Naive thymus-derived CD4-positive, alpha-beta T cell (primary cell): ENCODE data around the gene VAV2. TPM values are rescaled to one million over a fixed set of nuclear protein-coding genes. Genes with fewer than 3 reads are reported as not detected.

ENCODE experiments used
- ATAC-seq: fragments of 150-1000 bp; cut with Tn5 transposase; 2 replicates; pipeline ENCODE4 v1.10.0; 2021; ENCODE audit warnings: mild to moderate bottlenecking, moderate library complexity
- CTCF ChIA-PET: fragments of 350-600 bp; sonication (Branson Sonifier 250); formaldehyde crosslinking; loops from one replicate; lab custom pipeline; 2021; ENCODE audit warnings: antibody characterized with exemption; lab: Charles Lee
- POLR2A ChIA-PET: fragments of 350-600 bp; sonication (Branson Sonifier 250); formaldehyde crosslinking; loops from one replicate; lab custom pipeline; 2021; ENCODE audit warnings: antibody characterized with exemption, inconsistent platforms; lab: Charles Lee
- DNase-seq, 9 donors: peaks; one replicate each; pipeline versions ENCODE4 v3.0.0 to v3.0.0-alpha.2; 2020 to 2022; ENCODE audit warnings: mixed read lengths in 1 of 9
- H3K27ac ChIP-seq: one replicate; pipeline ENCODE4 v1.7.0; 2013; ENCODE audit warnings: mild to moderate bottlenecking, low read depth, low read length, moderate library complexity
- H3K27me3 ChIP-seq, 2 donors: one replicate each; pipeline ENCODE4 v1.7.0; 2013; ENCODE audit warnings: low read length in 2 of 2, mild to moderate bottlenecking in 2 of 2, moderate library complexity in 2 of 2; ENCODE audit not compliant: control insufficient read depth in 2 of 2, insufficient read depth in 2 of 2
- H3K36me3 ChIP-seq, 3 experiments: 1 replicate in 2 of 3; 2 replicates in 1 of 3; pipeline ENCODE4 v1.7.0; 2013; ENCODE audit warnings: low read length in 3 of 3, mild to moderate bottlenecking in 3 of 3, moderate library complexity in 1 of 3; ENCODE audit not compliant: insufficient read depth in 3 of 3, control insufficient read depth in 2 of 3
- H3K4me1 ChIP-seq, 2 donors: one replicate each; pipeline ENCODE4 v1.7.0; 2013; ENCODE audit warnings: low read length in 2 of 2, mild to moderate bottlenecking in 2 of 2, moderate library complexity in 1 of 2; ENCODE audit not compliant: control insufficient read depth in 2 of 2, insufficient read depth in 2 of 2
- H3K4me3 ChIP-seq: 2 replicates; pipeline ENCODE4 v1.7.0; 2013; ENCODE audit warnings: mild to moderate bottlenecking, low read length
- H3K9me3 ChIP-seq, 3 experiments: 1 replicate in 2 of 3; 2 replicates in 1 of 3; pipeline ENCODE4 v1.7.0; 2013; ENCODE audit warnings: low read length in 3 of 3; ENCODE audit not compliant: control insufficient read depth in 2 of 3
- H3K27ac Mint-ChIP-seq, 9 donors: one replicate each; pipeline ENCODE4 v1.8.0; 2020 to 2022; ENCODE audit warnings: mixed read lengths in 9 of 9, mild to moderate bottlenecking in 8 of 9, moderate library complexity in 5 of 9, inconsistent platforms in 2 of 9
- H3K27me3 Mint-ChIP-seq, 5 donors: one replicate each; pipeline ENCODE4 v1.8.0; 2021 to 2022; ENCODE audit warnings: mixed read lengths in 5 of 5, mild to moderate bottlenecking in 1 of 5
- H3K36me3 Mint-ChIP-seq, 5 donors: one replicate each; pipeline ENCODE4 v1.8.0; 2020 to 2022; ENCODE audit warnings: mixed read lengths in 5 of 5, mild to moderate bottlenecking in 3 of 5, inconsistent platforms in 1 of 5
- H3K4me1 Mint-ChIP-seq, 7 donors: one replicate each; pipeline ENCODE4 v1.8.0; 2020 to 2022; ENCODE audit warnings: mixed read lengths in 7 of 7, mild to moderate bottlenecking in 3 of 7, inconsistent platforms in 1 of 7
- H3K4me3 Mint-ChIP-seq, 10 donors: one replicate each; pipeline ENCODE4 v1.8.0; 2020 to 2022; ENCODE audit warnings: mild to moderate bottlenecking in 10 of 10, mixed read lengths in 10 of 10, moderate library complexity in 6 of 10, inconsistent platforms in 2 of 10
- H3K9me3 Mint-ChIP-seq, 11 donors: one replicate each; pipeline ENCODE4 v1.8.0; 2020 to 2022; ENCODE audit warnings: mixed read lengths in 11 of 11, mild to moderate bottlenecking in 4 of 11, inconsistent platforms in 1 of 11, moderate library complexity in 1 of 11
- intact Hi-C, 2 donors: fragments of 100-400 bp; cut with micrococcal nuclease; formaldehyde crosslinking; loops; one replicate each; pipeline ENCODE4 v1.15.1; 2023
- polyA plus RNA-seq, 2 donors: library from polyadenylated mRNA; unstranded; fragments of 300-500 nt; fragmentation: Illumina TruSeq; gene quantifications; one replicate each; pipeline ENCODE4 v1.2.3, GENCODE V29; 2021
- total RNA-seq, 6 experiments: library from RNA in 5 of 6; stranded (reverse) in 5 of 6; gene quantifications; 1 replicate in 5 of 6; 2 replicates in 1 of 6; pipeline ENCODE4 v1.2.3 and lab custom pipeline; 2021 to 2026

VAV2 gene
- total and polyA plus RNA-seq, 7 experiments from 2014 or later = 0.18 to 14.4 (median 1.9) TPM

GRCh38 chr9:133995012-133995896 lies 3.1 kb upstream of the VAV2 start:
- Histone ChIP-seq H3K36me3 (no peaks in the 10 kb centered on the region), H3K4me3 (no peak overlapping the region), H3K27ac (no peak overlapping the region), H3K9me3 (no peaks in the 10 kb centered on the region), H3K4me1 (peaks cover 9 to 12% of the 10 kb centered on the region in 2 donors), H3K27me3 (no peaks in the 10 kb centered on the region)
- no peak overlapping the region for H3K27ac Mint-ChIP-seq
- ChIA-PET POLR2A (no interaction called here), CTCF (interaction anchor here (0.6 to 3.4 kb wide), 6 partner anchors 10 to 256 kb away, joined by 3 to 70 read pairs (median 8); partner anchors contain the start of gene BRD3OS)
- DNase-seq (no peak), ATAC-seq (no peak)
- H3K9me3 Mint-ChIP-seq = no peaks in the 10 kb centered on the region
- intact Hi-C loops = loop anchor here (10.0 kb wide), 2 partner anchors 120 to 540 kb away; partner anchors contain the start of gene CACFD1 (in 1 of the 2)
- no peaks in the 10 kb centered on the region for H3K36me3 Mint-ChIP-seq
- peaks cover 0 to 8% (median 0%) of the 10 kb centered on the region in 7 donors for H3K4me1 Mint-ChIP-seq
- H3K4me3 Mint-ChIP-seq = no peak overlapping the region
- peaks cover 0 to 14% (median 4%) of the 10 kb centered on the region in 5 donors for H3K27me3 Mint-ChIP-seq

DNA sequence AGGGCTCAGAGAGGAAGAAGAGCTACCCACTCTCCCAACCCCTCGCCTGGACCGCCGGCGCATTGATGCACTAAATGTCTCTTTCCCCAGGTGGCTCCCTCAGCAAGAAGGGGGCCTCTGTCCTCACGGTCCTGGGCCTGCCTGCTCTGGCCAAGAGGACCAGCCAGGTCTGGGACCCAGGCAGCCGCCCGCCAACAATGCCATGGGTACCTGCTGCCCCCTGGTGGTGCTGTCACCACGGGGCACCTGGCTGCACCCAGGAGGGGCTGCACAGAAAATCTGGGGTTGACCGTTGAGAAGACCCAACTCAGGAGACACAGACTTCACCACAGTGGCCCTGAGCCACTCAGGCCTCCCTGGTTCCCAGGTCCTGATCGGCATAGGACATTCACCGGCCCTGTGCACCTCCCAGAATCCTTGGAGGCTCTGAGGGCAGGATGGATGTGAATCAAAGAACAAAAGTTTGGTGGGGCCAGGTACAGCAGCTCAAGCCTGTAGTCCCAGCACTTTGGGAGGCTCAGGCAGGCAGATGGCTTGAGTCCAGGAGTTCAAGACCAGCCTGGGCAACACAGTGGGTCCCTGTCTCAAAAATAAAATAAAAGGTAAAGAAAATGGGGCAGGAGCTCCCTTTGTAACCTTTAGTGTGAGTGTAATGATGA lies 2.4 kb upstream of the VAV2 start:
- H3K36me3 ChIP-seq = no peaks in the 10 kb centered on the region
- no peak overlapping the region for H3K4me3 ChIP-seq
- CTCF ChIA-PET = interaction anchor here (1.0 to 3.4 kb wide), 9 partner anchors 8 to 252 kb away, joined by 3 to 70 read pairs (median 6); partner anchors contain the start of gene BRD3OS
- H3K27ac Mint-ChIP-seq = no peak overlapping the region
- intact Hi-C loops = loop anchor here (1.0 to 10.0 kb wide), 6 partner anchors 105 to 540 kb away; partner anchors contain the start of genes CACFD1 (in 1 of the 2) and RNU6ATAC (in 1 of the 2)
- POLR2A ChIA-PET = interaction anchor here (0.9 to 1.2 kb wide), 2 partner anchors 31 to 212 kb away, joined by 3 to 4 read pairs; partner anchors contain the start of gene BRD3OS
- H3K9me3 Mint-ChIP-seq = no peaks in the 10 kb centered on the region
- H3K9me3 ChIP-seq = no peaks in the 10 kb centered on the region
- no peaks in the 10 kb centered on the region for H3K27me3 ChIP-seq
- no peak overlapping the region for H3K27ac ChIP-seq
- peak; percentile 47 to 84 (median 67) for DNase-seq
- peaks cover 0 to 8% (median 0%) of the 10 kb centered on the region in 7 donors for H3K4me1 Mint-ChIP-seq
- peak; percentile 63 for ATAC-seq
- H3K36me3 Mint-ChIP-seq = no peaks in the 10 kb centered on the region
- H3K4me1 ChIP-seq = peaks cover 9 to 12% of the 10 kb centered on the region in 2 donors
- peaks cover 0 to 22% (median 4%) of the 10 kb centered on the region in 5 donors for H3K27me3 Mint-ChIP-seq
- peak overlapping the region; percentile 25 to 77 (median 56) for H3K4me3 Mint-ChIP-seq

- ATAC-seq (no peak), DNase-seq (peak in 1 of 9 donors; percentile 23)
- Histone ChIP-seq H3K9me3 (no peaks in the 10 kb centered on the region), H3K36me3 (no peaks in the 10 kb centered on the region), H3K27me3 (no peaks in the 10 kb centered on the region), H3K4me1 (peaks cover 9 to 12% of the 10 kb centered on the region in 2 donors), H3K27ac (no peak overlapping the region), H3K4me3 (no peak overlapping the region)
- intact Hi-C loops = loop anchor here (1.0 to 10.0 kb wide), 7 partner anchors 106 to 873 kb away; partner anchors contain the start of genes CACFD1 (in 1 of the 2), RALGDS (in 1 of the 2) and RNU6ATAC (in 1 of the 2)
- H3K27ac Mint-ChIP-seq = peak overlapping the region in 1 of 9 donors; percentile 38
- no peaks in the 10 kb centered on the region for H3K9me3 Mint-ChIP-seq
- POLR2A ChIA-PET = interaction anchor here (0.9 to 1.2 kb wide), 2 partner anchors 32 to 211 kb away, joined by 3 to 4 read pairs; partner anchors contain the start of gene BRD3OS
- no peaks in the 10 kb centered on the region for H3K36me3 Mint-ChIP-seq
- H3K27me3 Mint-ChIP-seq = peaks cover 0 to 23% (median 4%) of the 10 kb centered on the region in 5 donors
- CTCF ChIA-PET = interaction anchor here (0.8 to 3.4 kb wide), 11 partner anchors 9 to 251 kb away, joined by 3 to 70 read pairs (median 3); partner anchors contain the start of gene BRD3OS
- H3K4me1 Mint-ChIP-seq = peaks cover 0 to 8% (median 0%) of the 10 kb centered on the region in 7 donors
- H3K4me3 Mint-ChIP-seq = peak overlapping the region; percentile 62 to 89 (median 76)
Observed at GRCh38 chr9:133993635-133994253, 1.6 kb upstream of the VAV2 start.

DNA sequence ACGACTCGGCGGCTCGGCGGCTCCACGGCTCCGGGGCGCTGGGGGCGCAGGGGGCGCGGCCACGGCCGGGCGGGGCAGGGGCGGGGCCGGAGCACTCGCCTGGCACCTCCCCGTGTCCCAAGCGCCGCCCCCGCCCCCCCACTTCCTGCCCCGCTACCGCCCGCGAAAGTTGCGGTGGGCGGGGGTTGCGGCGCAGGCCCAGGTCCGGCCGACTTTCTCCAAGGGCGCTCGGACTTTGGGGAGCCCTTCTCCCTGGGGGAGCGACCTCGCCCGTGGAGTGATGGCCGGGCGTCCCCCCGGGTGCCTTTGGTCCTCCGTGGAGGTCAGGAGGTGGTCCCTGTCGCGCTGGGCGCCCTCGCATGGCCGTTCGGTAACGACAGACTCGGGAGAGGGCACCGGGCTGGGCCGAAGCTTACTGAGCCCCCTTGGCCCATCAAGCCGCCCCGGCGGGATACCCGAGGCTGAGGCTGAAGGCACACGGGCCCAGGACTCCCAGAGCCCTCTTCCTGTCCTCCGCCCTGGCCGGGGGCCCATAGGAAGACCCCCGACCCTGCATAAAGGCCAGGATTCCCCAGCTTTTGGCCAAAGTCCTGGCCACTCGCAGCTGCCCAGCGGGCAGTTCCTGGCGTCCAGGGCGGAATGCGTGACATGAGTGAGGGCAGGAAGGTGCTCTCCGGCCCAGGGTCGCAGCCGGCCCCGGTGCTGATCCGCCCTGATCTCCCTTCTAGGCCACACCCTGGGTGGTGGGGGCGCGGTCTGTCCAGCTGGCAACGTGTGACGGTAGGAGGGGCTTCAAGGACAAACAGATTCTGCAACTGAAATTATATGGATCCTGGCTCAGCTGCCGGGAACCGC lies 883 bp upstream of the VAV2 start:
- H3K27me3 ChIP-seq = no peaks in the 10 kb centered on the region
- peaks cover 9 to 12% of the 10 kb centered on the region in 2 donors for H3K4me1 ChIP-seq
- intact Hi-C loops = loop anchor here (1.0 to 10.0 kb wide), 7 partner anchors 32 to 872 kb away; partner anchors contain the start of genes BRD3 (in 2 of the 2), BRD3OS (in 2 of the 2), CACFD1 (in 1 of the 2) and RALGDS (in 1 of the 2)
- ATAC-seq (peak; percentile 89), DNase-seq (peak; percentile 47 to 77 (median 63))
- no peaks in the 10 kb centered on the region for H3K36me3 ChIP-seq
- H3K27ac ChIP-seq = peak overlapping the region; percentile 30
- H3K27ac Mint-ChIP-seq = no peak overlapping the region
- peak overlapping the region; percentile 62 to 89 (median 76) for H3K4me3 Mint-ChIP-seq
- H3K4me1 Mint-ChIP-seq = peaks cover 0 to 8% (median 0%) of the 10 kb centered on the region in 7 donors
- POLR2A ChIA-PET = interaction anchor here (0.9 to 1.2 kb wide), 2 partner anchors 32 to 210 kb away, joined by 3 to 4 read pairs; partner anchors contain the start of gene BRD3OS
- no peaks in the 10 kb centered on the region for H3K9me3 ChIP-seq
- no peaks in the 10 kb centered on the region for H3K36me3 Mint-ChIP-seq
- H3K27me3 Mint-ChIP-seq = peaks cover 0 to 26% (median 4%) of the 10 kb centered on the region in 5 donors
- H3K9me3 Mint-ChIP-seq = no peaks in the 10 kb centered on the region
- peak overlapping the region; percentile 77 for H3K4me3 ChIP-seq
- CTCF ChIA-PET = interaction anchor here (0.7 to 3.4 kb wide), 11 partner anchors 15 to 658 kb away, joined by 3 to 70 read pairs (median 5); partner anchors contain the start of gene BRD3OS

DNA sequence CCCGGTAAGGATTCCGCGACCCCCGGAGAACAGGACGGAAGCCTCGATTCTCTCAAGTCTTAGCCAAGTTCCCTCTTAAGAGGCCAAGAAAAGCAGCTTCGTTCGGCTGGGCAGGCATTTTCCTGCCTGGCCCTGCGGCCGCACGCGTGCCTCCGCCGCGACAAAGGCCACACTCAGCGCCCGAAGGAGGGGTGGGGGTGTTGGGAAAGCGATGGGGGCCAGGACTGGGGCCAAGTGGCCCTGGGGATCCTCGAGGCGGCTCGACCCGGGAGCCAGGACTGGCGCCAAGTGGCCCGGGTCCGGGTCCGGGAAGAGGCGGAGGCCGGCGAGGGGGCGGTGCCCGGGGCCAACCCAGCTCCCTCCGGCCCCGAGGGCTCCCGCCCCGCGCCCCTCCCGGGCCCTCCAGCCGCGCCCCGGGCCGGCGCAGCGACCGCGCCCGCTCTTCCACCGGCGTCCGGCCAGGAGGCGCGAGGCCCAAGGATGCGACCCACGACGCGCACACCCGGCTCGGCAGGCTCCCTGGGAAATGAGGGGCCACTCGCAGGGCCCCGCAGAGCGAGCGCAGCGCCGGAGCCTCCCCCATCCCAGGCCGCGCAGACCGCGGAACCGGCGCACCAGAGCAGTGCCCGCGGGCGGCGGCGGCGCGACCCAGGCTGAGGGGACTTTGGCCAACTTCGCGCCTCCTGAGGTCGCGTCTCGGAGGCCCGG lies 756 bp downstream of the VAV2 start:
- POLR2A ChIA-PET = no interaction called here
- Histone ChIP-seq H3K9me3 (no peaks in the 10 kb centered on the region), H3K27me3 (no peaks in the 10 kb centered on the region), H3K4me1 (peaks cover 9 to 12% of the 10 kb centered on the region in 2 donors), H3K27ac (no peak overlapping the region), H3K4me3 (no peak overlapping the region), H3K36me3 (no peaks in the 10 kb centered on the region)
- no peak for ATAC-seq
- Mint-ChIP-seq H3K27ac (no peak overlapping the region), H3K36me3 (no peaks in the 10 kb centered on the region), H3K4me3 (peak overlapping the region; percentile 14 to 74 (median 52)), H3K27me3 (peaks cover 0 to 26% (median 0%) of the 10 kb centered on the region in 5 donors), H3K9me3 (no peaks in the 10 kb centered on the region), H3K4me1 (peaks cover 0 to 8% (median 0%) of the 10 kb centered on the region in 7 donors)
- CTCF ChIA-PET = no interaction called here
- DNase-seq = no peak
- intact Hi-C loops = loop anchor here (10.0 kb wide), 2 partner anchors 117 to 537 kb away; partner anchors contain the start of gene CACFD1 (in 1 of the 2)
